HUES6 (cell line): Measurements from ENCODE around the gene PIP5K1B.

Experiments used
- H3K27ac ChIP-seq: 2 replicates; pipeline ENCODE4 v1.7.0; 2013; ENCODE audit warnings: low read depth, mild to moderate bottlenecking, low read length, inconsistent platforms
- H3K27me3 ChIP-seq: 2 replicates; pipeline ENCODE4 v1.6.1; 2013; ENCODE audit warnings: low read length; ENCODE audit not compliant: control insufficient read depth, insufficient read depth
- H3K36me3 ChIP-seq: 2 replicates; pipeline ENCODE4 v1.6.1; 2013; ENCODE audit warnings: low read length; ENCODE audit not compliant: control insufficient read depth, insufficient read depth
- H3K4me1 ChIP-seq: 2 replicates; pipeline ENCODE4 v1.6.1; 2013; ENCODE audit warnings: low read length; ENCODE audit not compliant: control insufficient read depth, insufficient read depth
- H3K4me3 ChIP-seq: 2 replicates; pipeline ENCODE4 v1.5.1; 2013; ENCODE audit warnings: low read depth, low read length
- H3K9ac ChIP-seq: one replicate; pipeline ENCODE4 v1.6.1; 2013; ENCODE audit warnings: mild to moderate bottlenecking, low read length
- H3K9me3 ChIP-seq: 2 replicates; pipeline ENCODE4 v1.6.1; 2013; ENCODE audit warnings: low read depth, low read length; ENCODE audit not compliant: control insufficient read depth, insufficient read depth

PIP5K1B gene

GRCh38 chr9:68707801-68708488, 2.9 kb downstream of the PIP5K1B start:
- Histone ChIP-seq H3K4me1 (peaks cover 16% of the 10 kb centered on the region), H3K27me3 (peaks cover 54% of the 10 kb centered on the region), H3K9ac (no peak overlapping the region), H3K36me3 (no peaks in the 10 kb centered on the region), H3K27ac (no peak overlapping the region), H3K9me3 (no peaks in the 10 kb centered on the region), H3K4me3 (no peak overlapping the region)

GRCh38 chr9:68708513-68708912, 3.5 kb downstream of the PIP5K1B start:
- Histone ChIP-seq H3K27me3 (peaks cover 48% of the 10 kb centered on the region), H3K36me3 (no peaks in the 10 kb centered on the region), H3K27ac (no peak overlapping the region), H3K9ac (no peak overlapping the region), H3K4me3 (no peak overlapping the region), H3K4me1 (peaks cover 16% of the 10 kb centered on the region), H3K9me3 (no peaks in the 10 kb centered on the region)

- Histone ChIP-seq H3K27ac (no peak overlapping the region), H3K9ac (no peak overlapping the region), H3K4me3 (no peak overlapping the region), H3K36me3 (no peaks in the 10 kb centered on the region), H3K9me3 (no peaks in the 10 kb centered on the region), H3K27me3 (peaks cover 38% of the 10 kb centered on the region), H3K4me1 (peaks cover 11% of the 10 kb centered on the region)
Observed at GRCh38 chr9:68709291-68710110, 4.5 kb downstream of the PIP5K1B start.

- H3K36me3 ChIP-seq: no peaks in the 10 kb centered on the region
- H3K9ac ChIP-seq: no peak overlapping the region
- no peaks in the 10 kb centered on the region for H3K9me3 ChIP-seq
- H3K27ac ChIP-seq: no peak overlapping the region
- peaks cover 35% of the 10 kb centered on the region for H3K27me3 ChIP-seq
- H3K4me1 ChIP-seq: peaks cover 10% of the 10 kb centered on the region
- no peak overlapping the region for H3K4me3 ChIP-seq
Observed at GRCh38 chr9:68710111-68710471, 5.1 kb downstream of the PIP5K1B start.

GRCh38 chr9:68711281-68711680, 6.2 kb downstream of the PIP5K1B start:
- no peak overlapping the region for H3K4me3 ChIP-seq
- H3K27me3 ChIP-seq: peaks cover 27% of the 10 kb centered on the region
- H3K4me1 ChIP-seq: peaks cover 9% of the 10 kb centered on the region
- no peak overlapping the region for H3K27ac ChIP-seq
- no peaks in the 10 kb centered on the region for H3K9me3 ChIP-seq
- no peak overlapping the region for H3K9ac ChIP-seq
- no peaks in the 10 kb centered on the region for H3K36me3 ChIP-seq

- Histone ChIP-seq H3K27me3 (peaks cover 20% of the 10 kb centered on the region), H3K4me3 (no peak overlapping the region), H3K4me1 (peaks cover 3% of the 10 kb centered on the region), H3K27ac (no peak overlapping the region), H3K9me3 (no peaks in the 10 kb centered on the region), H3K36me3 (no peaks in the 10 kb centered on the region), H3K9ac (no peak overlapping the region)
Observed at GRCh38 chr9:68711932-68712331, 6.9 kb downstream of the PIP5K1B start.

- H3K36me3 ChIP-seq: no peaks in the 10 kb centered on the region
- H3K9ac ChIP-seq: no peak overlapping the region
Observed at GRCh38 chr9:68714416-68715180, 9.6 kb downstream of the PIP5K1B start.

GRCh38 chr9:68715181-68715456, 10.1 kb downstream of the PIP5K1B start:
- Histone ChIP-seq H3K9me3 (no peaks in the 10 kb centered on the region), H3K4me1 (no peaks in the 10 kb centered on the region), H3K9ac (no peak overlapping the region), H3K36me3 (no peaks in the 10 kb centered on the region), H3K4me3 (no peak overlapping the region), H3K27me3 (peaks cover 2% of the 10 kb centered on the region; the same call in 1 of the 2 replicates), H3K27ac (no peak overlapping the region)

More at GRCh38 chr9:68714416-68715180, 9.6 kb downstream of the PIP5K1B start:
- no peaks in the 10 kb centered on the region for H3K4me1 ChIP-seq
- H3K4me3 ChIP-seq: no peak overlapping the region
- H3K9me3 ChIP-seq: no peaks in the 10 kb centered on the region
- peaks cover 2% of the 10 kb centered on the region; the same call in 1 of the 2 replicates for H3K27me3 ChIP-seq
- no peak overlapping the region for H3K27ac ChIP-seq

- Histone ChIP-seq H3K27me3 (peaks cover 6% of the 10 kb centered on the region; the same call in 1 of the 2 replicates), H3K9ac (no peak overlapping the region), H3K4me3 (no peak overlapping the region), H3K9me3 (no peaks in the 10 kb centered on the region), H3K27ac (no peak overlapping the region), H3K36me3 (no peaks in the 10 kb centered on the region), H3K4me1 (no peaks in the 10 kb centered on the region)
Observed at GRCh38 chr9:68717552-68718443, 12.8 kb downstream of the PIP5K1B start.

- Histone ChIP-seq H3K4me1 (no peaks in the 10 kb centered on the region), H3K27me3 (peaks cover 6% of the 10 kb centered on the region; the same call in 1 of the 2 replicates), H3K4me3 (no peak overlapping the region), H3K9me3 (no peaks in the 10 kb centered on the region), H3K27ac (no peak overlapping the region), H3K36me3 (no peaks in the 10 kb centered on the region), H3K9ac (no peak overlapping the region)
Observed at GRCh38 chr9:68719847-68720246, 14.8 kb downstream of the PIP5K1B start.
